SH-SY5Y (cell line): ENCODE results near the gene DHCR7.

Source experiments
- GATA2 ChIP-seq: IDR thresholded peaks from 2 replicates; pipeline ENCODE4 v1.6.1; 2011; ENCODE audit warnings: mild to moderate bottlenecking, low read depth, low read length
- GATA3 ChIP-seq: IDR thresholded peaks from 2 replicates; pipeline ENCODE4 v1.6.1; 2011; ENCODE audit warnings: low read depth, mild to moderate bottlenecking, low read length, moderate library complexity

DNA sequence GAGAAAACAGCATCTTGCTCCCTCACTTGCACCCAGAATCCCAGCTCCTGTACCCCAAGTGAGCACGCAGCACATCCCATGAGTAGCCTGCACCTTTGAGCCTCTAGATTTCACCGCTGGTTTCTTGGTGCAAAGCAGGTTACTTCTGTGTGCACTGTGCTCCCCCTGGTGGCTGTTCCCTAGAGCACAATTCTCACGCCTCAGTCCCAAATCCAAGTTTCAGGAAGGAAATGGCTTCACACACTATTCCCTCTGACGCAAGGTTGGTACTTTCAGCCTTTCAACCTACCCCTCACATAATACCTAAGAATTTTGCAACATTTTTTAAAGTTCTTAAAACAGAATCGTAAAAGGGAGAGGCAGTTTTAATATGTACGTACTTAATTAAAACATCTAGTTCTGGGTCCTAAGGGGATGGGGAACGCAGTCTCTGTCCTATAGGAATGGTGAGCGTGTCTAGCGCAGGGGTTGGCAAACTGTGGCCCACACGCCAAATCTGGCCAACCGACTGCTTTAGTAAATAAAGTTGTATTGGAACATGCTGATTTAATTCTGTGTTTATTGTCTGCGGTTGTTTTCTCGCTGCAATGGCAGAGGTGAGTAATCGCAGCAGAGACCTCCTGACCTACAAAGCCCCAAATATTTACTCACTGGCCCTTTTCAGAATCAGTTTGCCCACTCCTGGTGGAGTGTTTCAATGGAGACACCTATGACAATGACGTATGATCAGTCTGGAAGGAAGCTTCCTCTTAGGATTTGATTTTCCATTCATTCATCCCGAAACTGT, 27.5 kb downstream of the DHCR7 start:
- no peak for TF ChIP-seq GATA3
- TF ChIP-seq GATA2, result no peak
